ENCODE results near the gene PSAPL1. TPM values are rescaled to one million over a fixed set of nuclear protein-coding genes. Genes with fewer than 3 reads are reported as not detected.

Gene PSAPL1
- total and polyA plus RNA-seq, 2 of the 8 experiments (the other 6 are each of a cell fraction or from before 2014, with no cell fraction given) = 0.03 TPM; not detected in 1

- Histone ChIP-seq H3K27ac (ENCODE audit: low read depth, low read length) (no peak overlapping the region), H3K79me2 (ENCODE audit: control insufficient read depth in 1 of 2, insufficient read depth in 2 of 2, low read length in 2 of 2) (no peaks in the 10 kb centered on the region), H3K18ac (ENCODE audit: extremely low read depth, low read length) (no peak overlapping the region), H3K4me3 (ENCODE audit: extremely low read depth in 1 of 4, insufficient read depth in 2 of 4, low read depth in 3 of 4, low read length in 4 of 4) (no peak overlapping the region), H2BK15ac (ENCODE audit: low read length) (no peak overlapping the region), H2BK120ac (replicated peaks; ENCODE audit: low read depth, low read length) (no peak overlapping the region), H4K8ac (ENCODE audit: extremely low read depth, insufficient read depth, low read length) (no peak overlapping the region), H2BK12ac (ENCODE audit: low read depth, low read length) (no peak overlapping the region), H3K23ac (ENCODE audit: insufficient read length) (no peak overlapping the region), H2AFZ (ENCODE audit: low read length) (no peak overlapping the region), H3K9ac (replicated peaks in 1 of 4; ENCODE audit: extremely low read depth in 1 of 4, low read depth in 3 of 4, low read length in 3 of 4) (no peak overlapping the region), H2AK5ac (ENCODE audit: low read depth, low read length) (no peak overlapping the region), H3K4ac (replicated peaks; ENCODE audit: insufficient read length, low read depth, low read length) (no peak overlapping the region), H3K23me2 (ENCODE audit: low read depth, low read length) (peaks cover 9% of the 10 kb centered on the region; the same call in 1 of the 2 replicates), H4K5ac (ENCODE audit: insufficient read length, low read depth, low read length) (no peak overlapping the region), H3K14ac (ENCODE audit: insufficient read length) (no peak overlapping the region), H4K20me1 (replicated peaks in 1 of 2; ENCODE audit: control insufficient read depth in 1 of 2, insufficient read depth in 2 of 2, low read length in 2 of 2) (peaks cover 0 to 2% of the 10 kb centered on the region in 2 experiments), H3K79me1 (ENCODE audit: low read depth, low read length) (no peaks in the 10 kb centered on the region), H3K56ac (replicated peaks; ENCODE audit: insufficient read length, low read depth, low read length) (no peak overlapping the region), H2BK20ac (ENCODE audit: low read length) (no peak overlapping the region), H3K36me3 (ENCODE audit: control insufficient read depth in 2 of 4, insufficient read depth in 4 of 4, low read length in 3 of 4) (no peaks in the 10 kb centered on the region), H3K4me2 (ENCODE audit: insufficient read depth in 1 of 2, low read depth in 2 of 2, low read length in 2 of 2) (no peak overlapping the region), H3K4me1 (replicated peaks in 1 of 4; ENCODE audit: control insufficient read depth in 3 of 4, insufficient read depth in 4 of 4, low read length in 3 of 4) (no peaks in the 10 kb centered on the region), H2BK5ac (ENCODE audit: low read depth, low read length) (no peak overlapping the region), H3K27me3 (replicated peaks in 1 of 4; ENCODE audit: control insufficient read depth in 3 of 4, extremely low read depth in 1 of 4, insufficient read depth in 3 of 4, low read length in 3 of 4) (peaks cover 0 to 3% (median under 1%) of the 10 kb centered on the region in 4 experiments; a peak in 2 of 7 replicates), H4K91ac (replicated peaks; ENCODE audit: insufficient read length, low read length) (no peak overlapping the region), H3K9me3 (ENCODE audit: insufficient read depth in 2 of 2, low read depth in 1 of 2, low read length in 1 of 2) (no peaks in the 10 kb centered on the region)
- no peak for FAIRE-seq
- POLR2A ChIA-PET (ENCODE audit: partially characterized antibody) = no interaction called here
- CTCF ChIA-PET (ENCODE audit: partially characterized antibody) = interaction anchor here (1.0 to 1.2 kb wide), 2 partner anchors 10 to 329 kb away, joined by 3 read pairs; no protein-coding TSS in a partner anchor
- TF ChIP-seq SIN3A (conservative IDR thresholded peaks at IDR 0.05 in 1 of 2, IDR thresholded peaks at IDR 0.05 in 1 of 2; ENCODE audit: low read depth in 1 of 2, low read length in 2 of 2) (no peak), KDM5A (IDR thresholded peaks at IDR 0.05; ENCODE audit: low read length) (no peak), CBX8 (IDR thresholded peaks at IDR 0.05; ENCODE audit: borderline replicate concordance, low read depth, low read length) (no peak), ZNF274 (IDR thresholded peaks at IDR 0.05; ENCODE audit: borderline replicate concordance, extremely low read depth, low read length) (no peak), SRF (IDR thresholded peaks at IDR 0.05; ENCODE audit: low read depth, low read length) (no peak), FOSL1 (IDR thresholded peaks at IDR 0.05; ENCODE audit: insufficient read depth, low read depth, low read length) (no peak)
- 90% methylated on average over 8 of the region's 8 CpGs; no CpG with 5 or more reads in 1 of the 2 experiments for WGBS, 2 experiments (ENCODE audit: extremely low coverage in 1 of 2, insufficient coverage in 1 of 2, insufficient read length in 1 of 2, insufficient replicate concordance in 2 of 2, low coverage in 1 of 2, low lambda C conversion rate in 2 of 2, missing lambda C conversion rate in 1 of 2)
- DNase-seq (ENCODE audit: low read depth in 1 of 2, low spot score in 2 of 2) = peak in 1 of 2 experiments; percentile 10
Measured at GRCh38 chr4:7398788-7399439, 35.8 kb downstream of the PSAPL1 start.

Data from H1 (cell line).